Sigmoid colon (tissue), 7 donors: Measurements from ENCODE around the gene ADORA2A. TPM values are rescaled to one million over a fixed set of nuclear protein-coding genes. Genes with fewer than 3 reads are reported as not detected.

Experiments
- DNase-seq: peaks from one replicate; pipeline ENCODE4 v3.0.0-alpha.2; 2019
- H3K27ac ChIP-seq, 4 donors: fragments of 200-600 bp; sonication (generic); one replicate each; pipeline ENCODE4 v1.5.1; 2016 to 2019; ENCODE audit warnings: mild to moderate bottlenecking in 1 of 4
- H3K27me3 ChIP-seq, 3 donors: fragments of 200-600 bp; sonication (generic); one replicate each; pipeline ENCODE4 v1.5.1; 2019; ENCODE audit warnings: mild to moderate bottlenecking in 1 of 3
- H3K36me3 ChIP-seq, 4 donors: fragments of 200-600 bp; sonication (generic); one replicate each; pipeline ENCODE4 v1.5.1; 2016 to 2019
- H3K4me1 ChIP-seq, 4 donors: fragments of 200-600 bp; sonication (generic); one replicate each; pipeline ENCODE4 v1.5.1; 2017 to 2019
- H3K4me3 ChIP-seq, 4 donors: fragments of 200-600 bp; sonication (generic); one replicate each; pipeline ENCODE4 v1.5.1; 2017 to 2019; ENCODE audit warnings: mild to moderate bottlenecking in 2 of 4, moderate library complexity in 1 of 4
- H3K9me3 ChIP-seq, 4 donors: fragments of 200-600 bp in 3 of 4; sonication (generic) in 3 of 4; one replicate each; pipeline versions ENCODE4 v1.5.1 to v1.6.1; 2013 to 2019
- CTCF ChIP-seq, 4 experiments: fragments of 450-650 bp in 3 of 4; fragments of 200-600 bp in 1 of 4; IDR thresholded peaks; one replicate each; pipeline ENCODE4 v1.5.1; 2016 to 2019; ENCODE audit warnings: antibody characterized with exemption in 4 of 4, mild to moderate bottlenecking in 3 of 4, moderate library complexity in 2 of 4
- EP300 ChIP-seq, 4 donors: sonication (generic); formaldehyde crosslinking; IDR thresholded peaks; one replicate each; pipeline ENCODE4 v1.6.1; 2017; ENCODE audit warnings: antibody characterized with exemption in 4 of 4
- POLR2A ChIP-seq, 2 donors: fragments of 450-650 bp; IDR thresholded peaks; one replicate each; pipeline ENCODE4 v1.6.1; 2016; ENCODE audit warnings: antibody characterized with exemption in 2 of 2, mild to moderate bottlenecking in 2 of 2, moderate library complexity in 2 of 2
- POLR2AphosphoS5 ChIP-seq, 4 donors: sonication (generic); formaldehyde crosslinking; IDR thresholded peaks; one replicate each; pipeline ENCODE4 v1.6.1; 2017; ENCODE audit warnings: antibody characterized with exemption in 4 of 4
- WGBS, 2 donors: extraction: QIAGEN DNeasy Blood & Tissue Kit; methylation state at CpG; one replicate each; pipeline ENCODE4 v1.1.7; 2013; 5-methylcytosine and 5-hydroxymethylcytosine counted together
- intact Hi-C: fragments of 100-400 bp; cut with DNase I; formaldehyde crosslinking; loops from one replicate; pipeline ENCODE4 v1.15.1; 2023
- polyA plus RNA-seq, 3 donors: library from polyadenylated mRNA; stranded (reverse); fragments of 200-250 nt; gene quantifications; one replicate each; pipeline ENCODE4 v1.2.3, GENCODE V29; 2013
- total RNA-seq, 4 donors: library from RNA; depleted of rRNA; stranded (reverse); fragments of >200 nt; gene quantifications; one replicate each; pipeline ENCODE4 v1.1.0, GENCODE V29; 2016
- donor health status: healthy with polysubstance abuse.
- donor health status: Bipolar disorder and iron deficiency.
- donor health status: healthy.

The ADORA2A gene
- total and polyA plus RNA-seq, 7 donors = 1.2 to 9.3 (median 3.0) TPM

- peaks cover 0 to 5% (median 1%) of the 10 kb centered on the region in 4 donors for H3K9me3 ChIP-seq
- intact Hi-C loops = no loop called here
- TF ChIP-seq CTCF (IDR thresholded peaks at IDR 0.05) (no peak), EP300 (IDR thresholded peaks at IDR 0.05) (no peak), POLR2A (IDR thresholded peaks at IDR 0.05) (no peak), POLR2AphosphoS5 (IDR thresholded peaks at IDR 0.05) (no peak)
- no peak for DNase-seq
- H3K27me3 ChIP-seq = no peaks in the 10 kb centered on the region
- no peaks in the 10 kb centered on the region for H3K36me3 ChIP-seq
- no peak overlapping the region for H3K27ac ChIP-seq
- H3K4me3 ChIP-seq = no peak overlapping the region
- no peaks in the 10 kb centered on the region for H3K4me1 ChIP-seq
Measured at GRCh38 chr22:24451162-24451561, 23.8 kb downstream of the ADORA2A start.

GRCh38 chr22:24453853-24454252 lies 26.5 kb downstream of the ADORA2A start:
- no peaks in the 10 kb centered on the region for H3K36me3 ChIP-seq
- TF ChIP-seq CTCF (IDR thresholded peaks at IDR 0.05) = no peak
- TF ChIP-seq POLR2AphosphoS5 (IDR thresholded peaks at IDR 0.05) = no peak
- no peak for TF ChIP-seq EP300 (IDR thresholded peaks at IDR 0.05)
- TF ChIP-seq POLR2A (IDR thresholded peaks at IDR 0.05) = no peak
- no peak overlapping the region for H3K27ac ChIP-seq
- WGBS, 2 donors = 78 to 87% methylated on average over 1 of the region's 1 CpG
- intact Hi-C loops = no loop called here
- H3K9me3 ChIP-seq = peaks cover 0 to 5% (median 1%) of the 10 kb centered on the region in 4 donors
- no peak overlapping the region for H3K4me3 ChIP-seq
- DNase-seq = no peak
- H3K4me1 ChIP-seq = no peaks in the 10 kb centered on the region
- H3K27me3 ChIP-seq = no peaks in the 10 kb centered on the region

GRCh38 chr22:24455039-24455438 lies 27.6 kb downstream of the ADORA2A start:
- no peak for DNase-seq
- peaks cover 0 to 5% (median 1%) of the 10 kb centered on the region in 4 donors for H3K9me3 ChIP-seq
- no peaks in the 10 kb centered on the region for H3K27me3 ChIP-seq
- 88 to 89% methylated on average over 4 of the region's 4 CpGs for WGBS, 2 donors
- no peak overlapping the region for H3K4me3 ChIP-seq
- no peaks in the 10 kb centered on the region for H3K36me3 ChIP-seq
- TF ChIP-seq CTCF (IDR thresholded peaks at IDR 0.05) (no peak), POLR2A (IDR thresholded peaks at IDR 0.05) (no peak), POLR2AphosphoS5 (IDR thresholded peaks at IDR 0.05) (no peak), EP300 (IDR thresholded peaks at IDR 0.05) (no peak)
- H3K27ac ChIP-seq = no peak overlapping the region
- intact Hi-C loops = no loop called here
- H3K4me1 ChIP-seq = no peaks in the 10 kb centered on the region

GRCh38 chr22:24455751-24456426 lies 28.5 kb downstream of the ADORA2A start:
- TF ChIP-seq EP300 (IDR thresholded peaks at IDR 0.05) (no peak), POLR2AphosphoS5 (IDR thresholded peaks at IDR 0.05) (no peak), CTCF (IDR thresholded peaks at IDR 0.05) (no peak), POLR2A (IDR thresholded peaks at IDR 0.05) (no peak)
- DNase-seq = no peak

More at GRCh38 chr22:24455751-24456426, 28.5 kb downstream of the ADORA2A start:
- intact Hi-C loops = no loop called here
- peaks cover 0 to 5% (median 1%) of the 10 kb centered on the region in 4 donors for H3K9me3 ChIP-seq
- H3K4me3 ChIP-seq = no peak overlapping the region
- H3K4me1 ChIP-seq = no peaks in the 10 kb centered on the region
- WGBS, 2 donors = 57 to 72% methylated on average over 9 of the region's 9 CpGs
- no peaks in the 10 kb centered on the region for H3K36me3 ChIP-seq
- no peaks in the 10 kb centered on the region for H3K27me3 ChIP-seq
- H3K27ac ChIP-seq = no peak overlapping the region
